Uterus (tissue), 2 donors: Measurements from ENCODE around the gene CD302.

Experiments used
- POLR2A ChIP-seq, 2 donors: fragments of 450-650 bp; IDR thresholded peaks; one replicate each; pipeline ENCODE4 v1.6.1; 2016; ENCODE audit warnings: antibody characterized with exemption in 2 of 2, mild to moderate bottlenecking in 1 of 2, moderate library complexity in 1 of 2
- TF ChIP-seq, protein P1 (sequence below), 4 experiments: fragments of 200-600 bp in 2 of 4; fragments of 450-650 bp in 2 of 4; sonication (generic) in 2 of 4; IDR thresholded peaks; one replicate each; pipeline ENCODE4 v1.5.1; 2016 to 2019; ENCODE audit warnings: antibody characterized with exemption in 4 of 4, mild to moderate bottlenecking in 2 of 4, moderate library complexity in 1 of 4

DNA sequence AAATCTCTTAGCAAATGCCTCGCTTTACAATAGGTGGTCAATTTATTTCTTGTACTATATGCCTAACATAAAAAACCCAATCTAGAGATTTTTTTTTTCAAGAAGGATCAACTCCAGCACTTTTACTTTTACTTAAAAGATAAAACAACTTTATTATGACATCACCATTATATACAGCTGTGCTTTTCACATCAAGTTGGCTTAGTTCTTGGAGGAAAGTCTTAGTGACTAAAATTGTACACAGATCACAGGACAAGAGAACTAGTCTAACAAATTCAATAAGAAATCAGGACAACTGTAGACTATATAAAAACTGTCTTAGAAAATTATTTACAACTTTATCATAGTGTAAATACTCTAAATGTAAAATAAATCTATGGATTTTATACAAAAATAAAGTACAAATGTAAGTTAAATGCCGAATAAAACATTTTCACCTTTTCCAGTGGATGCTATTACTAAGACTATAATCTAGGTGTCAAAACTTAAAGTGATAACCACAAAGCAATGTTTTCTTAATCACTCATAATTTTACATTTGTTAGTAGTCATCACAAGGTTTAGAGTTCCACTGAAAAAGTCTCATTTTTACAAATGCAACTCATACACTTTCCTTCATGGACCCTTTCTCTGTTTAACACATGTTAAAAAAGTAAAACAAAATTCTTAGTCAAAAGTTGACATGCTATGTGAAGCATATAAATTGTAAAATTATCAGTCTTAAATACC, 5.4 kb upstream of the CD302 start:
- TF ChIP-seq, protein P1, sequence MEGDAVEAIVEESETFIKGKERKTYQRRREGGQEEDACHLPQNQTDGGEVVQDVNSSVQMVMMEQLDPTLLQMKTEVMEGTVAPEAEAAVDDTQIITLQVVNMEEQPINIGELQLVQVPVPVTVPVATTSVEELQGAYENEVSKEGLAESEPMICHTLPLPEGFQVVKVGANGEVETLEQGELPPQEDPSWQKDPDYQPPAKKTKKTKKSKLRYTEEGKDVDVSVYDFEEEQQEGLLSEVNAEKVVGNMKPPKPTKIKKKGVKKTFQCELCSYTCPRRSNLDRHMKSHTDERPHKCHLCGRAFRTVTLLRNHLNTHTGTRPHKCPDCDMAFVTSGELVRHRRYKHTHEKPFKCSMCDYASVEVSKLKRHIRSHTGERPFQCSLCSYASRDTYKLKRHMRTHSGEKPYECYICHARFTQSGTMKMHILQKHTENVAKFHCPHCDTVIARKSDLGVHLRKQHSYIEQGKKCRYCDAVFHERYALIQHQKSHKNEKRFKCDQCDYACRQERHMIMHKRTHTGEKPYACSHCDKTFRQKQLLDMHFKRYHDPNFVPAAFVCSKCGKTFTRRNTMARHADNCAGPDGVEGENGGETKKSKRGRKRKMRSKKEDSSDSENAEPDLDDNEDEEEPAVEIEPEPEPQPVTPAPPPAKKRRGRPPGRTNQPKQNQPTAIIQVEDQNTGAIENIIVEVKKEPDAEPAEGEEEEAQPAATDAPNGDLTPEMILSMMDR (IDR thresholded peaks at IDR 0.05), result no peak
- TF ChIP-seq POLR2A (IDR thresholded peaks at IDR 0.05), result no peak
